GM10266 (cell line): ENCODE data around the gene TFAP2C.

Experiments used
- DNase-seq: peaks from one replicate; pipeline ENCODE4 v3.0.0; 2012; ENCODE audit errors: extremely low spot score
- TF ChIP-seq, protein P1 (sequence below): IDR thresholded peaks from 2 replicates; pipeline ENCODE4 v1.5.1; 2012; ENCODE audit warnings: mild to moderate bottlenecking, low read depth; ENCODE audit not compliant: control insufficient read depth, insufficient read depth; ENCODE audit errors: missing control alignments

The TFAP2C gene

DNA sequence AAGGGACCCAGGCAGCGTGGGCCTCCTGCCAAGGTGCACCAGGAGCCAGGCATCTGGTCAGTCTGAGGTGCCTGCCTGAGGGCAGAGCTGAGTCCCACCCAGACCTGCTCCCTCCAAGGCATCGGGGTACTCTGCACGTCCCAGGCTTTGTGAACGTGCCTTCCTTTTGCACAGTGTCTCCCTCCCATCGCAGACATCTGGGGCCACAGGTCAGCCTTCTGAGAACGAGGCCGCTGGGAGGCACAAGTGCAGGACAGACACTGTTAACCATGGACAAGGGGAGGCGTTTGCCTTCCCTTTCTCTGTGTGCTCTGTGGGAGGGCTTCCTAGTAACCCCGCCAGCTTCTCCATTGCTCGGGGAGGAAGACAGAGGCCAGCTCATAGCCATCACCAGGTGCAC, 47.6 kb downstream of the TFAP2C start:
- TF ChIP-seq, protein P1, sequence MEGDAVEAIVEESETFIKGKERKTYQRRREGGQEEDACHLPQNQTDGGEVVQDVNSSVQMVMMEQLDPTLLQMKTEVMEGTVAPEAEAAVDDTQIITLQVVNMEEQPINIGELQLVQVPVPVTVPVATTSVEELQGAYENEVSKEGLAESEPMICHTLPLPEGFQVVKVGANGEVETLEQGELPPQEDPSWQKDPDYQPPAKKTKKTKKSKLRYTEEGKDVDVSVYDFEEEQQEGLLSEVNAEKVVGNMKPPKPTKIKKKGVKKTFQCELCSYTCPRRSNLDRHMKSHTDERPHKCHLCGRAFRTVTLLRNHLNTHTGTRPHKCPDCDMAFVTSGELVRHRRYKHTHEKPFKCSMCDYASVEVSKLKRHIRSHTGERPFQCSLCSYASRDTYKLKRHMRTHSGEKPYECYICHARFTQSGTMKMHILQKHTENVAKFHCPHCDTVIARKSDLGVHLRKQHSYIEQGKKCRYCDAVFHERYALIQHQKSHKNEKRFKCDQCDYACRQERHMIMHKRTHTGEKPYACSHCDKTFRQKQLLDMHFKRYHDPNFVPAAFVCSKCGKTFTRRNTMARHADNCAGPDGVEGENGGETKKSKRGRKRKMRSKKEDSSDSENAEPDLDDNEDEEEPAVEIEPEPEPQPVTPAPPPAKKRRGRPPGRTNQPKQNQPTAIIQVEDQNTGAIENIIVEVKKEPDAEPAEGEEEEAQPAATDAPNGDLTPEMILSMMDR = no peak
- no peak for DNase-seq

DNA sequence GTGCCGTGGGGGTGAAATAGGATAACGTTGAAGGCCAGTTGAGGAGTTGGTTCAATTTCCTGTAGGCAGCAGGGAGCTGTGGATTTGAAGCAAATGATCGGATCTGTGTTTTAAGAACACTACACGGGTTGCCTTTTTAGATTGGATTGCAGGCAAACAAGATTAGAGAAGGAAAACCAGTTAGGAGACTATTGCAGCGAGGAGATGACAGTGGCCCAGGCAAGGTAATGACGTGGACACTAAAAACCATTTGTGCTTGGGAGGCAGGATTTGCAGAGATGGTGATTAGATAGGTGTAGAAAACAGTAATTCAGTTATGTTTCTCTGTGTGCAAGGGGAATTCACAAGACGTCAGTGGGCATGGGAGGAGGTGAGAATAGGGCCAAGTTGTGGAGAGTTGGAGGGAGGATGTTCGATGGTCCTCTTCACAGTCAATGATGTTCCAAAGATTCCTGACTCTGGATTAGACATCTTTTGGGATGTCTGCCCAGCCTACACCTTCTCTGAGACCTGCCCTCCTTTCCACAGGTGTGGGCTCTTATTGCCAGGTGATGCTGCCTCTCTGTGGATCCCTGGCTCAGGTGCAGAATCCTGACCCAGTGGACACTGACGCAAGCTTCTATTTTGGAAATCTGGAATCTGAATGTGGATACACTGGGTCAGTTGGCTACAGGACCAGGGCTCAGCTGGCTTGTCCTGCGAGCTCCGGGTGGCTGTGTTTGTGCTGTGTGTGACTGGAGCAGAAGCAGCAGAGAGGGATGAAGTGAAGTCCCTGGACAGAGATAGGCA, 54.2 kb downstream of the TFAP2C start:
- TF ChIP-seq, protein P1 = no peak
- no peak for DNase-seq

DNA sequence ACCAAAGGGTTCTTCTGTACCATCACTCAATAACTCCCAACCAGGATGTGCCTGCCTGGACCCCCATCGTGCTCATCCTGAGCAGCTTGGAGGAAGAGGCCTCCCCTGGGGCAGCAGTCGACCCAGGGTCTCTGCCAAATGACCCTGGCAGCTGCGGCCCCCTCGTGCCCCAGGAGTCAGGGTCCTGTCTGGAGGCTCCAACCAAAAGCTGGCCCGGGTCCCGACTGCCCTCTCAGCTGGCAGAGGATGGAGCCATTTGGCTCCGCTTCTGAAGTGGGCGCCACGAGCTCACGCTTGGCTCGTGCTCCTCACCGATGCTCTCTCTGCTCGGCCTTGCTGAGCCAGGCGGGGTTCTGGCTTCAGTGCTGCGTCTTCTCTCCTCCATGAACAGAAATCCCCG, 56.8 kb downstream of the TFAP2C start:
- DNase-seq = no peak
- TF ChIP-seq, protein P1 = no peak

DNA sequence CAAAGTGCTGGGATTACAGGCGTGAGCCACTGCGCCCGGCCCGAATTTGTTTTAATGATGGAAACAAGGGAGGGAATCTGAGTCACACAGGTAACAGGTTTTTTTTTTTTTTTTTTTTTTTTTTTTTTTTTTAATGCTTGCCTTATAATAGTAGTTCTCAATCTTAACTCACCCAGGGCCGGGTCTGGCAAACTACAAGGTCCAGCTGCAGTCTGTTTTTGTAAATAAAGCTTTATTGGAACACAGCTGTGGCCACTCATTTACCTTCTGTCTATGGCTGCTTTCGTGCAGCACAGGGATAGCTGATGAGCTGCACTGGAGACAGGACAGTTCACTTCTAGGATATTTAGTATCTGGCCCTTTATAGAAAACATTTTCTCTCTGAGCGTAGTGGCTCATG, 58.0 kb downstream of the TFAP2C start:
- TF ChIP-seq, protein P1 = no peak
- no peak for DNase-seq

DNA sequence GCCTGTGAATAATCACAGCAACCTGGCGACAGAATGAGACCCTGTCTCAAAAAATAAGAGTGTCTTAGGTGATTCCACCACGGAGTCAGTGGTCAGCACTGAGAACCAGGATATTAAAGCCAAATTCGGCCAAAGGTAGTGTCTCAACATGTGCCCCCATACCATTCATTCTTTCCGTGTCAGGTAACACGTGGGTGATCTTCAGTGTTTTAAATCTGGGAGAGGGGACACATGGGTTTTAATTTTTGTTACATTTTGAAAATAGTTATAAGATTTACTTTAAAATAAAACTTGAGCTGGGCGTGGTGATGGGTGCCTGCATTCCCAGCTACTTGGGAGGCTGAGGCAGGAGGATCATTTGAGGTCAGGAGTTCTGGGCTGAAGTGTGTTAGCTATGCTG, 59.0 kb downstream of the TFAP2C start:
- no peak for DNase-seq
- TF ChIP-seq, protein P1 = no peak
